GM18951 (cell line): Measurements from ENCODE around the gene TCEANC2.
"Not testable (repeated sequence)": the region's sequence is repeated elsewhere in the genome, so short reads cannot be mapped to it uniquely, and the experiment has no call there.

Source experiments
- POLR2A ChIP-seq: IDR thresholded peaks from 4 replicates; pipeline ENCODE4 v1.6.1; 2011; ENCODE audit warnings: mild to moderate bottlenecking; ENCODE audit not compliant: insufficient read length, insufficient read depth; ENCODE audit errors: extremely low read depth
- in situ Hi-C: fragments of 300-500 bp; cut with MboI; formaldehyde crosslinking; loops from one replicate; pipeline ENCODE4 v1.12.0; 2022; ENCODE audit warnings: low sequenced_read_pairs, mixed read lengths, inconsistent platforms; ENCODE audit not compliant: unreplicated experiment

Gene TCEANC2

DNA sequence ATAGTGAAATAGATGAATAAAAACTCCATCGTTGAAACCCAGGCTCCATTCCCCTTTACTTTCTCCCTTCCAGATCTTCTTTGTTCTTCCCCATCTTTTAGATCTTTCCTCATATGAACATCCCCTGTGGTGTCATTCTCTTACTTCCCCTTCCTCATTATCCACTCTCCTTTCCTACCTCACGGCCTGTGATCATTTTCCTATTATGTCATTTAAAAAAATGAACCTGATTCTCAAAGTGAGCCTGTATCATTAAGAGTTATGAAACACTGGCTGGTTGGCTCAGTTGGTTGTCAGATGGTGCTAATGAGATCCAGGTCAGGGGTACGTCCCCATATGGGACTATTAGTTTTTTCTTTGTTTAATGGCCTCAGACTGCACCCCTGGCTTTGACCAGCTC, 38.3 kb downstream of the TCEANC2 start:
- in situ Hi-C loops, result no loop called here

DNA sequence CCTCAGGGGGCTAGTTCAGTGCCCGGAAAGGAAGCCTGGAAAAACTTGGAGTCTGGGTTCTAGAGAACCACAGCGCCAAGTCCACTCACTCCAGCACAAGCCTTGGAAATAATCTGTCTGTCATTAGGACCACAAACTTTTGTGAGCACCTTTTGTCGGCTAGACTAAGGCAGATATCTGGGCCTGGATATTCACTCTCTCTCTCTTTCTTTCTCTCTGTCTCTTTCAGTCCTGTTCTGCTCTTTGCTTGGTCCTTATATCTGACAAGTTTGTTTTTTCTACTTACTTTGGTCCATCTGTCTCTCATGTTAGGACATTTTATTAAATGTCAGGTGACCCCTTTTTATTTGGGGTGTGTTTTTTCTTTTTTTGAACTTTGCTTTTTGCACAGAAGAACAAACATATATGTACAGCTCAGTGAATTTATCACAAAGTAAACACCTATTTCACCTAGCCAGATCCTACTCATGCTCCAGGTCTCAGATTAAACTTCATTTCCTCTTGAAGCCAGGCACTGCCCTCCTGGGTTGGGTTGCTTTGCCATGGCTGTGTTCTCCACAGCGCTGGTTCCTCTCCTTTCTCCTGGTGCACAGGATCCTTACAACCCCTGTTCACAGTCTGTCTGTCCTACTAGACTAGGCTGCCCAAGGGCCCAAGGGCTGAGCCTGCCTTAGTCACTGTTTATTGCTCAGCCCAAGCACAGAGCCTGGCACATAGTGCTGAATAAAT, 40.8 kb downstream of the TCEANC2 start:
- no peak for TF ChIP-seq POLR2A
- in situ Hi-C loops, result no loop called here

More for the DNA sequence above, 38.3 kb downstream of the TCEANC2 start:
- no peak for TF ChIP-seq POLR2A

DNA sequence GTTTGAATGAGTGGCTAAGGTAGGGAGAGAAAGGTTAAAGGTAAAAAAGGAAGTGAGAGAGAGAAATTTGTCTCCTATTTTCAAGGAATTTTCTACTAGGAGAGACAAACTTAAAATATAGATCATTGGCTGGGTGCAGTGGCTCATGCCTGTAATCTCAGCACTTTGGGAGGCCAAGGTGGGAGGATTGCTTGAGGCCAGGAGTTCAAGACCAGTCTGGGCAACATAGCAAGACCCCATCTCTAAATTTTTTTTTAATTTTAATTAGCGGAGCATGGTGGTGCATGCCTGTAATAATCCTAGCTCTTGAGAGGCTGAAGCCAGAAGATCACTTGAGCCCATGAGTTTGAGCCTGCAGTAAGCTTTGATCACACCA, 41.3 kb downstream of the TCEANC2 start:
- in situ Hi-C loops, result not testable (repeated sequence)

DNA sequence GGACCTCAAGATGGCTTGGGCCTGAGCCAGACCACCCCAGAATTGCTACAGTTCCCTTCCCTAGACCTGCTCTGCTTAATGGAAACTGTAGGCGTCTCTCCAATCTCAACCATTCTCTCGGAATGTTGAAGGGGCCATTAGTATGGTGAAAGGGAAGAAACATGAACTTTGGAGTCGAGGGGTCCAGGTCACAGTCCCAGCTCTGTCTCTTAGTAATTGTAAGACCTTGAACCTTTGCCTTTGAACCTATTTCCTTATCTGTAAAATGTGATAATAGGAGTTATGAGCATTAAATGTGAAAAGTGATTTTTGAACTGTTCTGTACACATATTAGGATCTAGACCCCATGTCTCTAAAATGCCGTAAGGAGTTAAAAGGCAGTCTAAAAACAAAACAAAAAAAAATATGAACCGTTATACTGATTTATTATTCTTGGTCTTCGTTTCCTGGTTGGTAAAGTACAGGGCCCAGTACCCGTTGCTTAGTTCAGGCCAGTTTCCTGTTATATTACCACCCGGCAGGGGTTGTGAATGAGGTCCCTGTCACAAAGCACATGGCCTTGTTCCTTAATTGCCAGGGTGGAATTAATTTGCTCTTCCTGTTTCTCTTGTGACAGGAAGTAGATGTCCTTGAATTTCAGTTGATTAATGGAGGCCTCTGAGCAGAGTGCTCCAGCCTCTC, 42.3 kb downstream of the TCEANC2 start:
- in situ Hi-C loops, result no loop called here
- TF ChIP-seq POLR2A, result no peak

DNA sequence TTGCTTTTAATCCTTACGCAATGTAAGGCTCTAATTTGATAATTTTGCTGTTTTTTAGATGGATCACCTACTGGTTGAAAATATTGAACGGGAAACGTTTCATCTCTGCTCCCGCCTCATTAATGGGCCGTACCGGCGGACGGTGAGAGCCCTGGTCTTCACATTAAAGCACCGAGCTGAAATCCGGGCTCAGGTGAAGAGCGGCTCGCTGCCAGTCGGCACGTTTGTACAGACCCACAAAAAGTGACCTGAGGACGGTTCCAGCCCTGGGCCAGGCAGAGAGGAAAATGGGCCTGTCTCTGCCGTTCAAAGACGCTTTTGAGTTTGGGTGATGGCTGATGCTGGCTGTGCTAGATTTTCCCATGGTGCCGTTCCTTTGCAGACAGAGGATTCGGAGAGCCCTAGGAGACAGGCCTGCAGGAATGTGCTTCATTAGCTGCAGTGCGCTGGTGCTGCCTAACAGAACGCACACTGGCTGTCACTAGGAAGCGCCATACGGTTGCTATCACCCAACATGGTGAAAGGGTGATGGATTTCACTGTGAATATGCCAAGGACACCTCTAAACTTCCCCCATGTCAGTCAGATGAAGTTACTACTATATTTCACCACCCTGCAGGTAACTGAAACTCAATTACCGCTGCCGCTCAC, 42.9 kb downstream of the TCEANC2 start:
- no peak for TF ChIP-seq POLR2A
- in situ Hi-C loops, result no loop called here

DNA sequence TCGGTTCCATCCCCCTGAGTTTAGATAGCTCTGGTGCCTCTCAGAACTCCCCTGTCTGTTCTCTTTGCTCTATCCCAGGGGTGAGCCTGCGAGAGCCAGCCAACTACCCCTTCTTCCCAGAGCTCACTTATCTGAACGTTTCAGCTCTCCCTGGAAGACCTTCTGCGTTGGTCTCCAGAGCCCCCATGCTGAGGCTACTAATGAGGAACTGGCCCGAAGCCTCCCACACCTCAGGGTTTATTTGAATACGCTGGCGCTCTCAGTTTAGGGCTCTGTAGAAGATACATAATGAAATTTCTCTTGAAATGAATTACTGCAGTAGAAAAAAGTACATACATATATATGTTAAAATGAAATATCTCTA, 43.5 kb downstream of the TCEANC2 start:
- in situ Hi-C loops, result no loop called here
- TF ChIP-seq POLR2A, result no peak

DNA sequence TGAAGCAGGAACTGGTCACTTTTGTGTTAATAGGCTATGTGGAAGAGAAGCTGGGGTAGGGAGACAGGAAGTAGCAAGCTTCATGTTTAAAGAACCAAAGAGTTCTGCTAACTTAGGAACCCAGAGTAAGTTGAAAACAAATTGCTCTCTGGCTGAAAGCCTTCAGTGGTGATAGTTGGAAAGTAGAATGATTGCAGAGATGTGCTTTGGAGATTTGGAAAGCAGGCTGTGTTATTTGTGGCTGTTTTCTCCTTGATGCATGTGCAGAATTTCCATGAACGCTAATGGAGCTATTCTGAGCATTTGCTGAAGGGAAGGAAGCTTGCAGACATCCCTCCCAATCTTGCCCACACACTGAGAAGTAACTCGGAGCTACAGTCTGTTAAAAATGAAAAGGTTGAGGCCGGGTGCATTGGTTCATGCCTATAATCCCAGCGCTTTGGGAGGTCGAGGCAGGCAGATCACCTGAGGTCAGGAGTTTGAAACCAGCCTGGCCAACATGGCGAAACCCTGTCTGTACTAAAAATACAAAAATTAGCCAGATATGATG, 45.7 kb downstream of the TCEANC2 start:
- in situ Hi-C loops, result no loop called here
- no peak for TF ChIP-seq POLR2A

DNA sequence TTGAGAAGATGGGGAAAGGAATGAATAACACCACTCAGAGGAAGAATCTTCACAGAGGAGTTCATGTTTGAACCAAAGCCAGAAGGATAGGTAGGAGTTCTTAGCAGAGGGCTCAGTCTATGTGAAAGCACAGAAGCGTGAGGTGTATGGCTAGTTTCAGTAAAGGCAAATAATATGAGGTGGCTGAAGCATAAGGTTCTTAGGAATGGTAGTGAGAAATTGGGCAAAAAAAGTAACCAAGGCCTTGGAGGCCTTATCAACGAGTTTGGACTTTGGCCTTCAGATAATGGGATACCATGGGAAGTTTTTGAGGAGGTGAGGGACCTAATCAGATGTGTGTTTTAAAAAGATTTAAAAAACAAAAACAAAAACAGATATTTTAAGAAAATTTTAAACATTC, 47.1 kb downstream of the TCEANC2 start:
- in situ Hi-C loops, result no loop called here

DNA sequence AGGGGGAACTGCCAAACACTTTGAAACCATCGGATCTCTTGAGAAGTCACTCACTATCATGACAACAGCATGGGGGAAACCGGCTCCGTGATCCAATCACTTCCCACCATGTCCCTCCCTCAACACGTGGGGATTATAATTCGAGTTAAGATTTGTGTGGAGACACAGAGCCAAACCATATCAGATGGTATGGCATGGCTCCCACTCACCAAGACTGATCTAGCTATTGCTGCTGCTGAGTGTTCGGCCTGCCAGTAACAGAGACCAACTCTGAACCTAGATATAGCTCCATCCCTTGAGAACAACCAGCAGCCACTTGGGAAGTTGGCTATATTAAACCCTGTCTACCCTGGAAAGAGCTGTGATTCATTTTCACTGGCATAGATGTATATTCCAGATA, 50.0 kb downstream of the TCEANC2 start:
- in situ Hi-C loops, result no loop called here
- no peak for TF ChIP-seq POLR2A

More for the DNA sequence above, 47.1 kb downstream of the TCEANC2 start:
- TF ChIP-seq POLR2A, result no peak

DNA sequence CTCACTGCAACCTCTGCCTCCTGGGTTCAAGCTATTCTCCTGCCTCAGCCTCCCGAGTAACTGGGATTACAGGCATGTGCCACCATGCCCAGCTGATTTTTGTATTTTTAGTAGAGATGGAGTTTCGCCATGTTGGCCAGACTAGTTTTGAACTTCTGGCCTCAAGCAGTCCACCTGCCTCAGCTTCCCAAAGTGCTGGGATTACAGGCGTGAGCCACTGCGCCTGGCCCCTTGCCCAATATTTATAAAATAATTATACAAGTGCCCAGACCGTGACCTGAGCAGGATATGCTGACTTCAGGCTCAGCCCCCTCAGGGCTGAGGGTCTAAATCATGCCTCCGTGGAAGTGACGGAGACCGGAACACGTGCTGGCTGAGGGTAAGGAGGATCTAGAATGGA, 51.2 kb downstream of the TCEANC2 start:
- in situ Hi-C loops, result not testable (repeated sequence)

DNA sequence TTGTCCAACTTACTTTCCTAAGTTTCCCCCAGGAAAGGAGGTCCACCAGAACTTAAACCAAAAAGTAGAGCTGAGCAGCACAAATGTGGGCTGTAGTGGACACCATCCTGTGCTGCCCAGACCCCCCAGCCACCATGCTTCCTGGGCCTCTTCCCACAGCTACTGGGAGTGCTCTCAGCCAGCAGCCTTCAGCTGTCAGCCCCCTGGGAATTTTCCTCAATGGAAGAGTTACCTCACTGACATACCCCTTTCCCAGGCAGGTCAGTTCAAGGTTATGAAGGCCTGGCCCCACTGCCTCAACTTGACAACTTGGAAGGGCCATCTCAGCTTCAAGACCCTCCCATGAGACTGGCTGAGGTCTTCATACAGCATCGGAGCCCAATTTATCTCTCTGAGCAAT, 51.7 kb downstream of the TCEANC2 start:
- in situ Hi-C loops, result no loop called here
- TF ChIP-seq POLR2A, result no peak

DNA sequence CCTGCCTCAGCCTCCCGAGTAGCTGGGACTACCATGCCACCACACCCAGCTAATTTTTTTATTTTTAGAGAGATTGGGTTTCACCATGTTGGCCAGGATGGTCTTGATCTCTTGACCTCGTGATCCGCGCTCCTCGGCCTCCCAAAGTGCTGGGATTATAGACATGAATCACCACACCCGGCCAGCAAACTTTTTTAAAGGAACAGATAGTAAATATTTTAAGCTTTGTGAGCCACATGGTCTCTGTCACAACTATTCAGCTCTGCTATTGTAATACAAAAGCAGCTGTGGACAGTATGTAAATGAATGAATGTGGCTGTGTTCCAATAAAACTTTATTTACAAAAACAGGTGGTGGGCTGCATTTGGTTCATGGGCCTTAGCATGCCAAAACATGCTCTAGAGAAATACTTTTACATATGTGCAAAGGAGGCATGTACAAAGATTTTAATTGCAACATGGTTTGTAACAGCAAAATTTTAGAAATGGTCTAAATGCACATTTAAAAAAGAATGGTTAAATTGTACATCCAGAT, 52.4 kb downstream of the TCEANC2 start:
- in situ Hi-C loops, result no loop called here
- TF ChIP-seq POLR2A, result no peak

DNA sequence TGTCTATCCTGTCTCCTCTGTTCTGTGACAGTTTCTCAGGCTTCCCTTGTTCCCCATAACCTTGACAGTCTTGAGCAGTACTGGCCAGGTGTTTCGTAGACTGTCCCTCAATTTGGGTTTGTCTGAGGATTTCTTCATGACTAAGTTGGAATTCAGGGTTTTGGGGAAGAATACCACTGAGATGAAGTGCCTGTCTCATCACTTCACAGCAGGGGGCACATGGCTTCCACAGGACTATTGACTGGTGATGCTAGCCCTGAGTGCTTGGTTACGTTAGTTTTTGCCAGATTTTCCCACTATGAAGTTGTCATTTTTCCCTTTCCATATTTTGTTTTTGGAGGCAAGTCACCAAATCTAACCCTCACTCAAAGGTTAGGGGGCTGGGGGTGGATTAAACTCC, 53.7 kb downstream of the TCEANC2 start:
- TF ChIP-seq POLR2A, result no peak
- in situ Hi-C loops, result no loop called here

DNA sequence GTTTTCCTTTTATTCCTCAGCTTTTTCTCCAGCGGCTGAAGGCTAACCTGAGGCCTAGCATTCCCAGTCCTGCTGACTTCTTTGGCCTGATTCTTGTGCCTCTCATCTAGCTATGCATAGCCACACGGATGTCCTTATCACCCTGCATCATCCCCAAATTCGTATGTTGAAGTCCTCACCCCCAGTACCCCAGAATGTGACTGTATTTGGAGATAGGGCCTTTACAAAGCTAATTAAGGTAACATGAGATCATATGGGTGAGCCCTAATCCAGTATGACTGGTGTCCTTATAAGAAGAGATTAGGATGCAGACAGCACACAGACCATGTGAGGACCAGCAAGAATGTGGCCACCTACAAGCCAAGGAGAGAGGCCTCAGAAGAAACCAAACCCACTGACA, 54.7 kb downstream of the TCEANC2 start:
- no peak for TF ChIP-seq POLR2A
- in situ Hi-C loops, result no loop called here
